Activated CD4-positive, alpha-beta T cell treated with anti-CD3 and anti-CD28 coated beads for 36 hours (primary cell): ENCODE data around the gene TXLNA. TPM values are rescaled to one million over a fixed set of nuclear protein-coding genes. Genes with fewer than 3 reads are reported as not detected.

Experiments
- ATAC-seq: fragments of 200-7000 bp; cut with Tn5 transposase; one replicate; pipeline ENCODE4 v1.10.0; 2021; ENCODE audit warnings: mild to moderate bottlenecking, moderate library complexity
- CTCF ChIA-PET: fragments of 350-600 bp; sonication (Branson Sonifier 250); formaldehyde crosslinking; loops from one replicate; lab custom pipeline; 2021; ENCODE audit warnings: antibody characterized with exemption; lab: Charles Lee
- POLR2A ChIA-PET: fragments of 350-600 bp; sonication (Branson Sonifier 250); formaldehyde crosslinking; loops from one replicate; lab custom pipeline; 2021; ENCODE audit warnings: antibody characterized with exemption, inconsistent platforms; lab: Charles Lee
- DNase-seq: peaks from one replicate; pipeline ENCODE4 v3.0.0-alpha.2; 2020
- H3K27ac Mint-ChIP-seq: one replicate; pipeline ENCODE4 v1.8.0; 2021; ENCODE audit warnings: mixed read lengths
- H3K27me3 Mint-ChIP-seq: one replicate; pipeline ENCODE4 v1.8.0; 2021; ENCODE audit warnings: mixed read lengths
- H3K36me3 Mint-ChIP-seq: one replicate; pipeline ENCODE4 v1.8.0; 2021; ENCODE audit warnings: low read depth, mixed read lengths
- H3K4me1 Mint-ChIP-seq: one replicate; pipeline ENCODE4 v1.8.0; 2021; ENCODE audit warnings: mixed read lengths
- H3K4me3 Mint-ChIP-seq: one replicate; pipeline ENCODE4 v1.8.0; 2021; ENCODE audit warnings: mild to moderate bottlenecking, moderate library complexity, mixed read lengths
- H3K9me3 Mint-ChIP-seq: one replicate; pipeline ENCODE4 v1.8.0; 2021; ENCODE audit warnings: low read depth, mixed read lengths
- intact Hi-C, 2 experiments: fragments of 100-400 bp; cut with DNase I in 1 of 2; cut with micrococcal nuclease in 1 of 2; formaldehyde crosslinking; loops; one replicate each; pipeline versions ENCODE4 v1.14.2 to v1.15.1; 2022 to 2024; cut with DNase I, micrococcal nuclease
- total RNA-seq, 2 experiments: library from RNA; stranded (reverse); gene quantifications; one replicate each; pipeline ENCODE4 v1.2.3, GENCODE V29; 2021

Gene TXLNA
- total RNA-seq, 2 experiments from 2014 or later: 79.5 to 79.7 TPM

GRCh38 chr1:32182060-32182459 is 2.6 kb downstream of the TXLNA start:
- no peaks in the 10 kb centered on the region for H3K27me3 Mint-ChIP-seq
- peaks cover 61% of the 10 kb centered on the region for H3K4me1 Mint-ChIP-seq
- CTCF ChIA-PET: interaction anchor here (0.7 to 1.1 kb wide), 3 partner anchors 13 to 218 kb away, joined by 4 to 5 read pairs (median 4); no protein-coding TSS in a partner anchor
- DNase-seq (no peak), ATAC-seq (no peak)
- H3K9me3 Mint-ChIP-seq: no peaks in the 10 kb centered on the region
- peak overlapping the region; percentile 86 for H3K4me3 Mint-ChIP-seq
- POLR2A ChIA-PET: interaction anchor here (0.6 to 1.3 kb wide), 3 partner anchors 57 to 185 kb away, joined by 3 to 4 read pairs (median 4); no protein-coding TSS in a partner anchor
- peaks cover 54% of the 10 kb centered on the region for H3K36me3 Mint-ChIP-seq
- H3K27ac Mint-ChIP-seq: peak overlapping the region; percentile 59
- intact Hi-C loops: no loop called here

GRCh38 chr1:32184650-32185049 is 5.2 kb downstream of the TXLNA start:
- Mint-ChIP-seq H3K27me3 (no peaks in the 10 kb centered on the region), H3K36me3 (peaks cover 74% of the 10 kb centered on the region), H3K4me1 (peaks cover 52% of the 10 kb centered on the region), H3K4me3 (peak overlapping the region; percentile 86), H3K9me3 (no peaks in the 10 kb centered on the region), H3K27ac (peak overlapping the region; percentile 52)
- intact Hi-C loops: no loop called here
- POLR2A ChIA-PET: interaction anchor here (0.5 to 0.8 kb wide), 3 partner anchors 13 to 164 kb away, joined by 3 to 4 read pairs (median 3); no protein-coding TSS in a partner anchor
- CTCF ChIA-PET: interaction anchor here (1.0 kb wide), 2 partner anchors 9 to 51 kb away, joined by 3 read pairs; no protein-coding TSS in a partner anchor
- no peak for DNase-seq
- no peak for ATAC-seq

GRCh38 chr1:32186077-32186476 is 6.6 kb downstream of the TXLNA start:
- ChIA-PET POLR2A (interaction anchor here (0.6 kb wide), 1 partner anchor 19 kb away, joined by 3 read pairs; the partner anchor contains the start of gene IQCC), CTCF (interaction anchor here (0.9 kb wide), 1 partner anchor 246 kb away, joined by 3 read pairs; no protein-coding TSS in a partner anchor)
- intact Hi-C loops: no loop called here
- H3K4me3 Mint-ChIP-seq: peak overlapping the region; percentile 17
- H3K27me3 Mint-ChIP-seq: no peaks in the 10 kb centered on the region
- peak; percentile 47 for ATAC-seq
- no peaks in the 10 kb centered on the region for H3K9me3 Mint-ChIP-seq
- DNase-seq: no peak
- peaks cover 48% of the 10 kb centered on the region for H3K4me1 Mint-ChIP-seq
- peak overlapping the region; percentile 92 for H3K27ac Mint-ChIP-seq
- peaks cover 73% of the 10 kb centered on the region for H3K36me3 Mint-ChIP-seq

- Mint-ChIP-seq H3K4me1 (peaks cover 44% of the 10 kb centered on the region), H3K9me3 (no peaks in the 10 kb centered on the region), H3K27ac (peak overlapping the region; percentile 92), H3K4me3 (peak overlapping the region; percentile 17), H3K36me3 (peaks cover 73% of the 10 kb centered on the region), H3K27me3 (no peaks in the 10 kb centered on the region)
- DNase-seq: no peak
- intact Hi-C loops: no loop called here
- ATAC-seq: no peak
- ChIA-PET CTCF (interaction anchor here (0.6 to 0.9 kb wide), 2 partner anchors 77 to 246 kb away, joined by 3 read pairs; no protein-coding TSS in a partner anchor), POLR2A (interaction anchor here (0.5 to 0.6 kb wide), 2 partner anchors 19 to 844 kb away, joined by 3 to 5 read pairs; partner anchors contain the start of gene IQCC)
Measured at GRCh38 chr1:32186491-32186890, 7.0 kb downstream of the TXLNA start.

GRCh38 chr1:32187850-32188249 is 8.4 kb downstream of the TXLNA start:
- POLR2A ChIA-PET: interaction anchor here (0.6 kb wide), 1 partner anchor 109 kb away, joined by 8 read pairs; no protein-coding TSS in a partner anchor
- Mint-ChIP-seq H3K27ac (peak overlapping the region; percentile 55), H3K9me3 (no peaks in the 10 kb centered on the region), H3K36me3 (peaks cover 74% of the 10 kb centered on the region), H3K4me3 (no peak overlapping the region), H3K27me3 (no peaks in the 10 kb centered on the region), H3K4me1 (peaks cover 36% of the 10 kb centered on the region)
- intact Hi-C loops: no loop called here
- ATAC-seq (no peak), DNase-seq (no peak)
- CTCF ChIA-PET: no interaction called here

GRCh38 chr1:32192220-32192948 is 12.9 kb downstream of the TXLNA start:
- Mint-ChIP-seq H3K27ac (no peak overlapping the region), H3K36me3 (peaks cover 84% of the 10 kb centered on the region), H3K4me1 (peaks cover 46% of the 10 kb centered on the region), H3K4me3 (no peak overlapping the region), H3K27me3 (no peaks in the 10 kb centered on the region), H3K9me3 (no peaks in the 10 kb centered on the region)
- no peak for ATAC-seq
- ChIA-PET CTCF (interaction anchor here (0.6 to 2.6 kb wide), 5 partner anchors 13 to 185 kb away, joined by 3 to 7 read pairs (median 3); partner anchors contain the start of gene TXLNA), POLR2A (no interaction called here)
- intact Hi-C loops: no loop called here
- DNase-seq: no peak

GRCh38 chr1:32194984-32195383 is 15.5 kb downstream of the TXLNA start:
- ChIA-PET CTCF (interaction anchor here (0.9 kb wide), 1 partner anchor 13 kb away, joined by 4 read pairs; no protein-coding TSS in a partner anchor), POLR2A (interaction anchor here (0.5 kb wide), 1 partner anchor 168 kb away, joined by 5 read pairs; no protein-coding TSS in a partner anchor)
- no peak for DNase-seq
- peaks cover 64% of the 10 kb centered on the region for H3K36me3 Mint-ChIP-seq
- no peak overlapping the region for H3K27ac Mint-ChIP-seq
- H3K4me3 Mint-ChIP-seq: no peak overlapping the region
- no peaks in the 10 kb centered on the region for H3K27me3 Mint-ChIP-seq
- intact Hi-C loops: no loop called here
- no peak for ATAC-seq
- peaks cover 58% of the 10 kb centered on the region for H3K4me1 Mint-ChIP-seq
- no peaks in the 10 kb centered on the region for H3K9me3 Mint-ChIP-seq

- Mint-ChIP-seq H3K27ac (no peak overlapping the region), H3K9me3 (no peaks in the 10 kb centered on the region), H3K36me3 (peaks cover 59% of the 10 kb centered on the region), H3K4me1 (peaks cover 64% of the 10 kb centered on the region), H3K4me3 (no peak overlapping the region), H3K27me3 (no peaks in the 10 kb centered on the region)
- ATAC-seq (no peak), DNase-seq (no peak)
- ChIA-PET POLR2A (interaction anchor here (0.5 to 0.7 kb wide), 2 partner anchors 58 to 168 kb away, joined by 3 to 5 read pairs; no protein-coding TSS in a partner anchor), CTCF (interaction anchor here (0.9 kb wide), 1 partner anchor 14 kb away, joined by 4 read pairs; no protein-coding TSS in a partner anchor)
- intact Hi-C loops: no loop called here
Measured at GRCh38 chr1:32195531-32195930, 16.1 kb downstream of the TXLNA start.

GRCh38 chr1:32195972-32196823 is 16.7 kb downstream of the TXLNA start:
- Mint-ChIP-seq H3K4me3 (no peak overlapping the region), H3K4me1 (peaks cover 64% of the 10 kb centered on the region), H3K27ac (peak overlapping the region; percentile 27), H3K9me3 (no peaks in the 10 kb centered on the region), H3K36me3 (peaks cover 55% of the 10 kb centered on the region), H3K27me3 (no peaks in the 10 kb centered on the region)
- CTCF ChIA-PET: interaction anchor here (1.9 kb wide), 1 partner anchor 19 kb away, joined by 6 read pairs; no protein-coding TSS in a partner anchor
- no peak for ATAC-seq
- DNase-seq: no peak
- POLR2A ChIA-PET: interaction anchor here (0.7 to 1.2 kb wide), 2 partner anchors 35 to 57 kb away, joined by 3 read pairs; no protein-coding TSS in a partner anchor
- intact Hi-C loops: no loop called here

GRCh38 chr1:32197074-32197473 is 17.6 kb downstream of the TXLNA start:
- peak overlapping the region; percentile 48 for H3K27ac Mint-ChIP-seq
- peaks cover 71% of the 10 kb centered on the region for H3K4me1 Mint-ChIP-seq
- no peaks in the 10 kb centered on the region for H3K9me3 Mint-ChIP-seq
- H3K27me3 Mint-ChIP-seq: no peaks in the 10 kb centered on the region
- peaks cover 46% of the 10 kb centered on the region for H3K36me3 Mint-ChIP-seq
- ATAC-seq: no peak
- no peak for DNase-seq
- ChIA-PET POLR2A (interaction anchor here (0.7 to 1.3 kb wide), 4 partner anchors 9 to 428 kb away, joined by 3 to 4 read pairs (median 4); partner anchors contain the start of gene IQCC), CTCF (interaction anchor here (0.7 to 2.0 kb wide), 5 partner anchors 18 to 578 kb away, joined by 3 to 6 read pairs (median 4); partner anchors contain the start of gene KPNA6)
- no peak overlapping the region for H3K4me3 Mint-ChIP-seq
- intact Hi-C loops: no loop called here
